ENCODE measurements around the gene MAP2K1. TPM values are rescaled to one million over a fixed set of nuclear protein-coding genes. Genes with fewer than 3 reads are reported as not detected.
A peak's percentile ranks its signal among the peaks of the same experiment; 100 is the strongest.

The MAP2K1 gene
- total and polyA plus RNA-seq, 9 of the 15 experiments (the other 6 are each of a cell fraction or from before 2014, with no cell fraction given) = 7.5 to 58.3 (median 30.0) TPM

DNA sequence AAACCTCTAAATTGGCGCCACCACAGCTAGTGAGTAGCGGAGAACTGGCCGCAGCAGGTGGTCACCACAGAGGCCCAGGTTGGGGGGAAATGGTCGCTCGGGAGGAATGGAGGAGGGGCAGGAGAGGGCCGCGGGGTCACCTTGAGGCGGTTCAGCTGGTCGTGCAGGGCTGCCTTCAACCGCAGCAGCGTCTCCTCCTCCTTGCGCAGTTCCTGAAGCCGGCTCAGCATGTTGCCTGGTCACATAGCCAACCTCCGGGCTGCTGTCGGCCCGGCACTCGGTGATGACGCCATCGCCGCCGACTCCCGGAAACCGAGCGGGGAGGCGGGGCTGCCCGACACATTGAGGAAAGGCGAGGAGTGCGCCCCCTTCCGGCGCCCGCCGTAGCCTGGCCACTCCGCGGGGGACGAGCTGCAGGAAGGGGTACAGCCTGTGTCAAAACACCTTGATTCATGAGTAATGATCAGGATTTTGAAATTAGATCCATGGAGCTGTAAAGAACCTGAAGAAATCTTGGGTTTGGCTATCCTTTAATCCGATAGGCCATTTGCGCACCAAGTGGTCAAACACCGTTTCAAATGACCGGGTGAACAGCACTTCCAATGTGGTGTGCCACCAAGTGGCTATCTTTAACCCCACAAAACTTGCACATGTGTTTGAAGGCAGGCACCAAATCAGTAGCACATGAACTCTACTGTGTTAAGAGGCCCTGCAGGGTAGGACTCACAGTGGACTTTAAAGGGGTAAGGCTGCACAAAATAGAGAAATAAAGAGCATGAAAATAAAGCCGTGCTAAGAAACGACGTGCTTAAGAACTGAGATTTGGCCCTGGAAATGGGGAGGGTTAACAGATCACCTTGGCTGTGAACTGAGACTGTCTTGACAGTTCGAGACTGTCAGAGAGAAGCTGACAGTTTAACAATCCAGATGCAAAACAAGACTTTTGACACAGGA lies 111.1 kb downstream of the MAP2K1 start, which contains the start of gene SNAPC5 (continued):
- TF ChIP-seq CBX1 (IDR thresholded peaks at IDR 0.05; ENCODE audit: low read depth) = peak; percentile 96; the same call in 1 of the 2 replicates
- peak in 1 of 2 experiments; percentile 16; a peak in 1 of 4 replicates for TF ChIP-seq CSDE1 (IDR thresholded peaks at IDR 0.05)
- TF ChIP-seq NR2C1 (IDR thresholded peaks at IDR 0.05) = no peak
- peak; percentile 30; the same call in 1 of the 2 replicates for TF ChIP-seq NR2C1 (tag; IDR thresholded peaks at IDR 0.05)
- peak; percentile 70; the same call in 1 of the 2 replicates for TF ChIP-seq JUN (IDR thresholded peaks at IDR 0.05; ENCODE audit: borderline replicate concordance, low read depth, low read length)
- TF ChIP-seq JUN (CRISPR knock-in tag; IDR thresholded peaks at IDR 0.05; ENCODE audit: borderline replicate concordance) = peak; percentile 78; the same call in 1 of the 2 replicates
- no peak for TF ChIP-seq ZSCAN29 (IDR thresholded peaks at IDR 0.05)
- peak; percentile 65 for TF ChIP-seq RBBP5 (IDR thresholded peaks at IDR 0.05; ENCODE audit: borderline replicate concordance, insufficient read depth, low read length, poor library complexity, severe bottlenecking)
- TF ChIP-seq RBM17 (IDR thresholded peaks at IDR 0.05; ENCODE audit: borderline replicate concordance, low read depth, low read length) = no peak
- TF ChIP-seq MYBL2 (IDR thresholded peaks at IDR 0.05; ENCODE audit: low read depth) = no peak
- TF ChIP-seq MYBL2 (CRISPR knock-in tag; IDR thresholded peaks at IDR 0.05; ENCODE audit: borderline replicate concordance) = no peak
- TF ChIP-seq SRF (CRISPR knock-in tag; IDR thresholded peaks at IDR 0.05) = no peak; a peak in 2 of 4 replicates
- TF ChIP-seq, protein P1, sequence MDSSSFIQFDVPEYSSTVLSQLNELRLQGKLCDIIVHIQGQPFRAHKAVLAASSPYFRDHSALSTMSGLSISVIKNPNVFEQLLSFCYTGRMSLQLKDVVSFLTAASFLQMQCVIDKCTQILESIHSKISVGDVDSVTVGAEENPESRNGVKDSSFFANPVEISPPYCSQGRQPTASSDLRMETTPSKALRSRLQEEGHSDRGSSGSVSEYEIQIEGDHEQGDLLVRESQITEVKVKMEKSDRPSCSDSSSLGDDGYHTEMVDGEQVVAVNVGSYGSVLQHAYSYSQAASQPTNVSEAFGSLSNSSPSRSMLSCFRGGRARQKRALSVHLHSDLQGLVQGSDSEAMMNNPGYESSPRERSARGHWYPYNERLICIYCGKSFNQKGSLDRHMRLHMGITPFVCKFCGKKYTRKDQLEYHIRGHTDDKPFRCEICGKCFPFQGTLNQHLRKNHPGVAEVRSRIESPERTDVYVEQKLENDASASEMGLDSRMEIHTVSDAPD (CRISPR knock-in tag; IDR thresholded peaks at IDR 0.05) = no peak
- peak in 1 of 2 experiments; percentile 32; a peak in 3 of 4 replicates for TF ChIP-seq RCOR1 (IDR thresholded peaks at IDR 0.05; ENCODE audit: borderline replicate concordance in 1 of 2, low read depth in 2 of 2, low read length in 2 of 2)
- TF ChIP-seq, protein P2, sequence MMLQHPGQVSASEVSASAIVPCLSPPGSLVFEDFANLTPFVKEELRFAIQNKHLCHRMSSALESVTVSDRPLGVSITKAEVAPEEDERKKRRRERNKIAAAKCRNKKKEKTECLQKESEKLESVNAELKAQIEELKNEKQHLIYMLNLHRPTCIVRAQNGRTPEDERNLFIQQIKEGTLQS (IDR thresholded peaks at IDR 0.05) = peak; percentile 91
- TF ChIP-seq, protein P2 (CRISPR knock-in tag; conservative IDR thresholded peaks at IDR 0.05) = peak; percentile 66; the same call in 1 of the 2 replicates
- no peak for TF ChIP-seq MED1 (CRISPR knock-in tag; IDR thresholded peaks at IDR 0.05; ENCODE audit: borderline replicate concordance)
- TF ChIP-seq ZZZ3 (IDR thresholded peaks at IDR 0.05) = 0 out of 2 replicates have a peak, but pooled peaks have one; percentile 39
- peak; percentile 48; the same call in 1 of the 2 replicates for TF ChIP-seq ZNF551 (CRISPR knock-in tag; IDR thresholded peaks at IDR 0.05)
- no peak for TF ChIP-seq PTTG1 (tag; IDR thresholded peaks at IDR 0.05; ENCODE audit: low read depth)
- no peak for TF ChIP-seq ZNF668 (CRISPR knock-in tag; IDR thresholded peaks at IDR 0.05)
- TF ChIP-seq HNRNPH1 (optimal IDR thresholded peaks at IDR 0.05; ENCODE audit: low read depth, low read length) = no peak
- TF ChIP-seq FOSL1 (tag; conservative IDR thresholded peaks at IDR 0.05) = peak; percentile 50; the same call in 1 of the 2 replicates
- no peak for TF ChIP-seq ZNF79 (CRISPR knock-in tag; IDR thresholded peaks at IDR 0.05; ENCODE audit: low read depth)
- peak; percentile 71; the same call in 1 of the 2 replicates for TF ChIP-seq CEBPB (tag; IDR thresholded peaks at IDR 0.05)
- peak; percentile 93; the same call in 1 of the 2 replicates for TF ChIP-seq ILF3 (IDR thresholded peaks at IDR 0.05; ENCODE audit: borderline replicate concordance)
